GM23338 (cell line): ENCODE data around the gene DMBX1. TPM values are rescaled to one million over a fixed set of nuclear protein-coding genes. Genes with fewer than 3 reads are reported as not detected.
A peak's percentile ranks its signal among the peaks of the same experiment; 100 is the strongest.

Source experiments
- ATAC-seq: fragments of 200-7000 bp; cut with Tn5 transposase; 3 replicates; pipeline ENCODE4 v1.9.1; 2020
- DNase-seq: peaks from one replicate; pipeline ENCODE4 v3.0.0-alpha.2; 2015; ENCODE audit warnings: low spot score
- H2AFZ ChIP-seq: fragments of 200-600 bp; sonication (generic); 2 replicates; pipeline ENCODE4 v1.8.0; 2016; ENCODE audit warnings: antibody characterized with exemption, mild to moderate bottlenecking, moderate library complexity
- H3F3A ChIP-seq: fragments of 200-600 bp; sonication (generic); replicated peaks from 2 replicates; pipeline ENCODE4 v1.8.0; 2017; ENCODE audit warnings: antibody characterized with exemption, mixed run types, low read depth
- H3K27ac ChIP-seq: fragments of 200-600 bp; sonication (generic); 2 replicates; pipeline ENCODE4 v1.6.1; 2016; ENCODE audit warnings: low read depth
- H3K27me3 ChIP-seq: fragments of 200-600 bp; sonication (generic); 2 replicates; pipeline ENCODE4 v1.8.0; 2016; ENCODE audit warnings: mild to moderate bottlenecking, mixed run types, moderate library complexity; ENCODE audit not compliant: insufficient read depth
- H3K36me3 ChIP-seq: fragments of 200-600 bp; sonication (generic); 2 replicates; pipeline ENCODE4 v1.8.0; 2016; ENCODE audit warnings: mild to moderate bottlenecking; ENCODE audit not compliant: insufficient read depth
- H3K4me1 ChIP-seq: fragments of 200-600 bp; sonication (generic); 2 replicates; pipeline ENCODE4 v1.8.0; 2016; ENCODE audit warnings: mild to moderate bottlenecking, moderate library complexity; ENCODE audit not compliant: insufficient read depth
- H3K4me2 ChIP-seq: fragments of 200-600 bp; sonication (generic); 2 replicates; pipeline ENCODE4 v1.7.1; 2017; ENCODE audit warnings: mixed run types
- H3K4me3 ChIP-seq: fragments of 200-600 bp; sonication (generic); 2 replicates; pipeline ENCODE4 v1.6.1; 2016; ENCODE audit warnings: mixed run types
- H3K79me2 ChIP-seq: fragments of 200-600 bp; sonication (generic); replicated peaks from 2 replicates; pipeline ENCODE4 v1.8.0; 2017; ENCODE audit warnings: mild to moderate bottlenecking; ENCODE audit not compliant: insufficient read depth
- H3K9me2 ChIP-seq: fragments of 200-600 bp; sonication (generic); 2 replicates; pipeline ENCODE4 v1.8.0; 2017; ENCODE audit not compliant: insufficient read depth
- H4K20me1 ChIP-seq: fragments of 200-600 bp; sonication (generic); replicated peaks from 2 replicates; pipeline ENCODE4 v1.8.0; 2017; ENCODE audit warnings: mild to moderate bottlenecking; ENCODE audit not compliant: insufficient read depth
- H3K27ac Mint-ChIP-seq: 2 replicates; pipeline ENCODE4 v1.8.0; 2020; ENCODE audit warnings: inconsistent platforms, mild to moderate bottlenecking, moderate library complexity, mixed read lengths
- H3K27me3 Mint-ChIP-seq: 3 replicates; pipeline ENCODE4 v1.8.0; 2022; ENCODE audit warnings: low read depth, mild to moderate bottlenecking, moderate library complexity, mixed read lengths, inconsistent platforms; ENCODE audit not compliant: insufficient read depth, poor library complexity
- H3K36me3 Mint-ChIP-seq: 3 replicates; pipeline ENCODE4 v1.8.0; 2021; ENCODE audit warnings: low read depth, mild to moderate bottlenecking, inconsistent platforms, moderate library complexity, mixed read lengths
- H3K4me1 Mint-ChIP-seq: 3 replicates; pipeline ENCODE4 v1.8.0; 2020; ENCODE audit warnings: mild to moderate bottlenecking, inconsistent platforms, mixed read lengths
- H3K4me3 Mint-ChIP-seq: 3 replicates; pipeline ENCODE4 v1.8.0; 2021; ENCODE audit warnings: moderate library complexity, mild to moderate bottlenecking, inconsistent platforms, mixed read lengths
- H3K9me3 Mint-ChIP-seq: 3 replicates; pipeline ENCODE4 v1.8.0; 2020; ENCODE audit warnings: moderate library complexity, mild to moderate bottlenecking, inconsistent platforms, mixed read lengths
- CREB1 ChIP-seq: fragments of 250-450 bp; sonication (Bioruptor Pico); IDR thresholded peaks from 2 replicates; pipeline ENCODE4 v1.5.0; 2020; ENCODE audit warnings: low read depth, mild to moderate bottlenecking, moderate library complexity
- CTCF ChIP-seq, 2 experiments: fragments of 200-600 bp in 1 of 2; sonication (generic) in 1 of 2; conservative IDR thresholded peaks; 2 replicates each; pipeline versions ENCODE4 v1.5.1 to v1.6.1; 2016 to 2017; ENCODE audit warnings: antibody characterized with exemption in 2 of 2, low read depth in 2 of 2, mild to moderate bottlenecking in 2 of 2, moderate library complexity in 1 of 2
- ETS1 ChIP-seq: IDR thresholded peaks from 2 replicates; pipeline ENCODE4 v1.6.1; 2016; ENCODE audit warnings: antibody characterized with exemption
- EZH2 ChIP-seq: fragments of 200-600 bp; sonication (generic); IDR thresholded peaks from one replicate; pipeline ENCODE4 v1.8.0; 2017; ENCODE audit warnings: antibody characterized with exemption, mild to moderate bottlenecking, low read depth; ENCODE audit not compliant: unreplicated experiment
- REST ChIP-seq: IDR thresholded peaks from one replicate; pipeline ENCODE4 v1.6.1; 2018; ENCODE audit warnings: antibody characterized with exemption; ENCODE audit not compliant: unreplicated experiment
- STAT1 ChIP-seq: IDR thresholded peaks from one replicate; pipeline ENCODE4 v1.6.1; 2016; ENCODE audit warnings: antibody characterized with exemption; ENCODE audit not compliant: unreplicated experiment
- ZNF114 ChIP-seq: fragments of 250-450 bp; sonication (Bioruptor Pico); IDR thresholded peaks from 2 replicates; pipeline ENCODE4 v1.5.0; 2020; ENCODE audit warnings: mild to moderate bottlenecking, moderate library complexity
- polyA plus RNA-seq: library from polyadenylated mRNA; unstranded; fragments of >200 nt; fragmentation: Nextera tagmentation; extraction: Ambion mirVana; gene quantifications from 2 replicates; pipeline ENCODE4 v1.2.1, GENCODE V29; 2016
- total RNA-seq: library from RNA; depleted of rRNA; stranded (reverse); fragments of >200 nt; shearing (Covaris generic); gene quantifications from 2 replicates; pipeline ENCODE4 v1.2.3, GENCODE V29; 2014

The DMBX1 gene
- total and polyA plus RNA-seq, 2 experiments from 2014 or later, result 0.11 TPM; not detected in 1

- peaks cover 100% of the 10 kb centered on the region for H3K27me3 ChIP-seq
- Mint-ChIP-seq H3K27ac (no peak overlapping the region), H3K4me1 (peaks cover 54% of the 10 kb centered on the region), H3K36me3 (no peaks in the 10 kb centered on the region; the same call in 2 of the 3 replicates), H3K27me3 (peaks cover 99% of the 10 kb centered on the region), H3K4me3 (peak overlapping the region; percentile 74), H3K9me3 (no peaks in the 10 kb centered on the region; the same call in 1 of the 3 replicates)
- H3K27ac ChIP-seq, result no peak overlapping the region
- no peaks in the 10 kb centered on the region for H3K79me2 ChIP-seq
- ATAC-seq (peak; percentile 5), DNase-seq (peak; percentile 64)
- TF ChIP-seq EZH2 (peak; percentile 38), ZNF114 (CRISPR knock-in tag) (no peak), REST (no peak)
- no peaks in the 10 kb centered on the region for H3K9me2 ChIP-seq
- H3K4me3 ChIP-seq, result peak overlapping the region; percentile 67
- peaks cover 11% of the 10 kb centered on the region; the same call in 1 of the 2 replicates for H4K20me1 ChIP-seq
- H2AFZ ChIP-seq, result peak overlapping the region; percentile 81
- H3K4me2 ChIP-seq, result peak overlapping the region; percentile 92
- H3F3A ChIP-seq, result peaks cover 18% of the 10 kb centered on the region; the same call in 1 of the 2 replicates
- peaks cover 59% of the 10 kb centered on the region for H3K4me1 ChIP-seq
- H3K36me3 ChIP-seq, result no peaks in the 10 kb centered on the region
Observed at GRCh38 chr1:46488343-46489168, 1.1 kb upstream of the DMBX1 start.

- ATAC-seq, result peak; percentile 4
- H3K36me3 Mint-ChIP-seq, result no peaks in the 10 kb centered on the region; the same call in 2 of the 3 replicates
- Histone ChIP-seq H3K4me3 (peak overlapping the region; percentile 67), H3K4me2 (peak overlapping the region; percentile 92), H3K9me2 (no peaks in the 10 kb centered on the region), H3K27me3 (peaks cover 100% of the 10 kb centered on the region), H3K4me1 (peaks cover 65% of the 10 kb centered on the region), H2AFZ (peak overlapping the region; percentile 81), H4K20me1 (peaks cover 11% of the 10 kb centered on the region; the same call in 1 of the 2 replicates), H3F3A (peaks cover 24% of the 10 kb centered on the region; the same call in 1 of the 2 replicates), H3K79me2 (no peaks in the 10 kb centered on the region), H3K27ac (no peak overlapping the region), H3K36me3 (no peaks in the 10 kb centered on the region)
- peaks cover 99% of the 10 kb centered on the region for H3K27me3 Mint-ChIP-seq
- no peak for DNase-seq
- peaks cover 60% of the 10 kb centered on the region for H3K4me1 Mint-ChIP-seq
- no peaks in the 10 kb centered on the region; the same call in 1 of the 3 replicates for H3K9me3 Mint-ChIP-seq
- H3K4me3 Mint-ChIP-seq, result peak overlapping the region; percentile 74
- H3K27ac Mint-ChIP-seq, result no peak overlapping the region
- TF ChIP-seq CTCF (conservative IDR thresholded peaks at IDR 0.05; ENCODE audit: low read depth in 2 of 2) (no peak), STAT1 (no peak), CREB1 (CRISPR knock-in tag) (no peak), ETS1 (no peak)
Observed at GRCh38 chr1:46489169-46489637, 433 bp upstream of the DMBX1 start.
